Thyroid gland (tissue), 4 donors: ENCODE results near the gene STXBP3. TPM values are rescaled to one million over a fixed set of nuclear protein-coding genes. Genes with fewer than 3 reads are reported as not detected.

Experiments
- DNase-seq, 2 donors: peaks; one replicate each; pipeline ENCODE4 v3.0.0-alpha.2; 2019
- H3K27ac ChIP-seq, 3 donors: fragments of 200-600 bp; sonication (generic); 1 replicate in 2 of 3; 2 replicates in 1 of 3; pipeline ENCODE4 v1.5.1; 2016 to 2019; ENCODE audit warnings: mild to moderate bottlenecking in 1 of 3, moderate library complexity in 1 of 3
- H3K27me3 ChIP-seq: fragments of 200-600 bp; sonication (generic); one replicate; pipeline ENCODE4 v1.5.1; 2019
- H3K36me3 ChIP-seq, 2 donors: fragments of 200-600 bp; sonication (generic); one replicate each; pipeline ENCODE4 v1.5.1; 2016 to 2019
- H3K4me1 ChIP-seq, 2 donors: fragments of 200-600 bp; sonication (generic); one replicate each; pipeline ENCODE4 v1.5.1; 2017 to 2019
- H3K4me3 ChIP-seq, 3 donors: fragments of 200-600 bp; sonication (generic); replicated peaks in 1 of 3; 1 replicate in 2 of 3; 2 replicates in 1 of 3; pipeline ENCODE4 v1.5.1; 2016; ENCODE audit warnings: mild to moderate bottlenecking in 1 of 3
- H3K9me3 ChIP-seq: fragments of 200-600 bp; sonication (generic); one replicate; pipeline ENCODE4 v1.5.1; 2017
- POLR2A ChIP-seq, 2 donors: fragments of 450-650 bp; IDR thresholded peaks; one replicate each; pipeline ENCODE4 v1.6.1; 2017; ENCODE audit warnings: antibody characterized with exemption in 2 of 2, mild to moderate bottlenecking in 2 of 2, moderate library complexity in 1 of 2
- WGBS, 2 donors: methylation state at CpG; one replicate each; pipeline ENCODE4 v1.1.5; 2017; 5-methylcytosine and 5-hydroxymethylcytosine counted together
- intact Hi-C: fragments of 100-400 bp; cut with DNase I; formaldehyde crosslinking; loops from one replicate; pipeline ENCODE4 v1.15.1; 2023
- total RNA-seq, 4 donors: library from RNA; depleted of rRNA; stranded (reverse); fragments of >200 nt; gene quantifications; one replicate each; pipeline ENCODE4 v1.2.3, GENCODE V29; 2016
- TF ChIP-seq, protein P1 (sequence below), 6 experiments: fragments of 200-600 bp in 3 of 6; fragments of 450-650 bp in 3 of 6; sonication (generic) in 3 of 6; IDR thresholded peaks; one replicate each; pipeline ENCODE4 v1.5.1; 2016 to 2019; ENCODE audit warnings: antibody characterized with exemption in 6 of 6, mild to moderate bottlenecking in 2 of 6, inconsistent platforms in 1 of 6, moderate library complexity in 1 of 6

Gene STXBP3
- total RNA-seq, 4 donors from 2014 or later, result 82.6 to 223 (median 100) TPM

DNA sequence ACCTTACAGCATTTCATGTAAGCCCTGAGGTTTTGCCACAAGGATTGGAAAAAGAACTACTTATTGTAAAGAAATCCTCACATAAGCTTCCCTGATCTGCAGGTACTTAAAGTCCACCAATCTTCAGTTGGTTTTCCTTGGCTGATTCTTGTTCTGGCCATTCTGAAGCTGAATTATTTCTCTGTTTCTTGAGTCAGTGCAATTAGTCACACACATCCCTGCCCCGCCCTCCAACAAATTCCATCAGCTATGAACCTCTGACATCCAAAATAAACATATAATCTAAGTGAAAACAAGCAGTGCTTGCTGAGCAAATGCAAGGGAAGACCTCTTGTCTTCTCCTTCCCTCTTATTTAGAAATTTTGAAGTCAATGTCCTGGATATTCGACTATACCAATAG is 42.0 kb upstream of the STXBP3 start:
- 62 to 63% methylated on average over 2 of the region's 2 CpGs for WGBS, 2 donors
- intact Hi-C loops, result no loop called here
- H3K27ac ChIP-seq, result no peak overlapping the region
- DNase-seq, result peak in 1 of 2 donors; percentile 4
- H3K36me3 ChIP-seq, result peaks cover 14 to 15% of the 10 kb centered on the region in 2 donors
- no peaks in the 10 kb centered on the region for H3K27me3 ChIP-seq
- no peaks in the 10 kb centered on the region for H3K9me3 ChIP-seq
- H3K4me3 ChIP-seq, result no peak overlapping the region
- H3K4me1 ChIP-seq, result no peaks in the 10 kb centered on the region
- TF ChIP-seq POLR2A (IDR thresholded peaks at IDR 0.05), result no peak
- TF ChIP-seq, protein P1, sequence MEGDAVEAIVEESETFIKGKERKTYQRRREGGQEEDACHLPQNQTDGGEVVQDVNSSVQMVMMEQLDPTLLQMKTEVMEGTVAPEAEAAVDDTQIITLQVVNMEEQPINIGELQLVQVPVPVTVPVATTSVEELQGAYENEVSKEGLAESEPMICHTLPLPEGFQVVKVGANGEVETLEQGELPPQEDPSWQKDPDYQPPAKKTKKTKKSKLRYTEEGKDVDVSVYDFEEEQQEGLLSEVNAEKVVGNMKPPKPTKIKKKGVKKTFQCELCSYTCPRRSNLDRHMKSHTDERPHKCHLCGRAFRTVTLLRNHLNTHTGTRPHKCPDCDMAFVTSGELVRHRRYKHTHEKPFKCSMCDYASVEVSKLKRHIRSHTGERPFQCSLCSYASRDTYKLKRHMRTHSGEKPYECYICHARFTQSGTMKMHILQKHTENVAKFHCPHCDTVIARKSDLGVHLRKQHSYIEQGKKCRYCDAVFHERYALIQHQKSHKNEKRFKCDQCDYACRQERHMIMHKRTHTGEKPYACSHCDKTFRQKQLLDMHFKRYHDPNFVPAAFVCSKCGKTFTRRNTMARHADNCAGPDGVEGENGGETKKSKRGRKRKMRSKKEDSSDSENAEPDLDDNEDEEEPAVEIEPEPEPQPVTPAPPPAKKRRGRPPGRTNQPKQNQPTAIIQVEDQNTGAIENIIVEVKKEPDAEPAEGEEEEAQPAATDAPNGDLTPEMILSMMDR (IDR thresholded peaks at IDR 0.05), result no peak

DNA sequence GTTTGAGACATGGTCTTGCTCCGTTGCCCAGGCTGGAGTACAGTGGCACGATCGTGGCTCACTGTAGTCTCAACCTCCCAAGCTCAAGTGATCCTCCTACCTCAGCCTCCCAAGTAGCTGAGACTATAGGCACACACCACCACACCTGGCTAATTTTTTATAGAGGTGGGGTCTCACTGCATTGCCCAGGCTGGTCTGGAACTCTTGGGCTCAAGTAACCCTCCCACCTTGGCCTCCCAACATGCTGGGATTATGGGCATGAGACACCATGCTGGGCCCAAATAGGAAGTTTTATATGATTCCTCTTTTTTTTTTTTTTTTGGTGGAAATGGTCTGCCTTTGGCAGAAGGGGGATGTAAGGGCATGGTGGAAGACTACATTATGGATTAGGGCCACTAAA is 39.8 kb upstream of the STXBP3 start:
- WGBS, 2 donors, result 72 to 79% methylated on average over 3 of the region's 3 CpGs
- no peak overlapping the region for H3K4me3 ChIP-seq
- no peak for TF ChIP-seq POLR2A (IDR thresholded peaks at IDR 0.05)
- TF ChIP-seq, protein P1 (IDR thresholded peaks at IDR 0.05), result no peak
- DNase-seq, result no peak
- no peaks in the 10 kb centered on the region for H3K27me3 ChIP-seq
- H3K9me3 ChIP-seq, result no peaks in the 10 kb centered on the region
- no peak overlapping the region for H3K27ac ChIP-seq
- H3K36me3 ChIP-seq, result peaks cover 0 to 3% of the 10 kb centered on the region in 2 donors
- intact Hi-C loops, result no loop called here
- no peaks in the 10 kb centered on the region for H3K4me1 ChIP-seq

DNA sequence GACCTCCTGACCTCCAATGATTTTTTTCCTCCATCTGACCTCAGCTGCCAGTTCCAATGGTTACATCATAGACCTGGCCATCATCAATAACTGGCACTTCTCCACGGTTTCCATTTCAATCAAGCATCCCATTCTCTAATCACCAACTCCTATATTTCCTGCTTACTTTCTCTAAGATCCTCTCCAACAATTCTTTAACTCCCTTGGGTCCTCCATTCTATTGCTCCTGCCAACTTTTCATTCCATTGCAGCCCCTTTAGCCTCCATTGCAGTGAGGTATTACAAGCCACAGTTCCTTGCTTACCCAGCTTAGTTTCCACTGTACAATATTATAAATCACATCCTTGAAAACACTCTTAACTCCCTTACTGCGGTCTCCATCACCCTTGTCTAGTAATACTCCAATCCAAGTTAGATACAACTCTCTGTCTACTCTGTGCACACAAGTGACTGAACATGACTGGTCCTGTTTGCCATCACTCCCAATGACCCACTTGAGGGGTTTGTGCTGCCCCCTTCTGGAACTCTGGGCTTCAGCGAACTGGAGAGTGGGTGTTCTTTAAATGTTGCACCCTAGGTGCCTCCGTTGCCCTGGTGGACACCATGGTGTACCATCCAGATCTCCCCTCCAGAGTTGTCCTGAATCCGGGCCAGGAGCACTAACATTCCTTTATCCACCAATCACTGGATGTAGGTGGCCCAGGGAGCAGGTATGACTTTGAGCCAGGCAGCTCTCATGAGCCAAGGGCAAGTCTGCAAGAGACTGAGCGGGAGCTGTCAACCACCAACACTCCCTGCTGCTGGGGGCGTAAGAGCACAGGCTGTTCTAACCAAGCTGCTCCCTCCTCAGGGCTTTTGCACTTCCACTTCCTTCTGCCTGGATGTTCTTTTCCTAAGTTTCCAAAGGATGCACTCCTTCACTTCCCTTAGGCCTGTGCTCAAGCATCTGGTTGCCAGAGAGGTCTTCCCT is 37.5 kb upstream of the STXBP3 start:
- DNase-seq, result peak in 1 of 2 donors; percentile 13
- 63 to 66% methylated on average over 7 of the region's 7 CpGs for WGBS, 2 donors
- intact Hi-C loops, result no loop called here

DNA sequence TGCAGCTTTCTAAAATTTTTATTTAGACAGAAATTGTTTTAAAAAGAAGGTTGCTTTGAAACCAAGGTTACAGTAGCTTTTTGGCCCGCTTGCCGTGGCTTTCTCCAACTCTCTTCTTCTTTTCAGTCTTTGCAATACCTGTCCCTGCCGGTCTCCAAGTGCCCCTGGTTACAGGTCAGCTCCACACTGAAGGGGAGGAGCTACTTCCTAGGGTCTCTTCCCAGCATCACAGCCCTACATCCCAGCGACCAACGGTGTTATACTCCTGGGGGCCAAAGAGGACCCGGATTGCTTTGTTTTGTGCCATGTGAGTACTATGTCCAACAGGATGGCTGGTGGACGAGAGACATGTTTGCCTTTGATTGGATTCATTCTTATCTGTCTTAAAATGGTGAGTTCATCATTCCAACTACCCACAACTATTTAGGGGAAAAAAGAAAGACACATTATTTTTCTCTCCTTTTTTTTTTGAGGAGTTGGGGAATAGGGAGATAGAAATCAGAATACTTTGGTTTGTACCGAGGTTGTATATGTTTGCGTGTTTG is 33.8 kb upstream of the STXBP3 start, which contains the start of gene FNDC7:
TSS of gene FNDC7 (plus strand) at position 303 of the 545 bp plus-strand sequence. CDS start at position 329, 26 bp downstream.
- 45 to 50% methylated on average over 9 of the region's 9 CpGs for WGBS, 2 donors
- H3K36me3 ChIP-seq, result no peaks in the 10 kb centered on the region
- H3K4me3 ChIP-seq, result no peak within 1 kb of the TSS
- intact Hi-C loops, result no loop called here
- TF ChIP-seq, protein P1 (IDR thresholded peaks at IDR 0.05), result no peak
- TF ChIP-seq POLR2A (IDR thresholded peaks at IDR 0.05), result no peak
- no peaks in the 10 kb centered on the region for H3K9me3 ChIP-seq
- no peaks in the 10 kb centered on the region for H3K27me3 ChIP-seq
- no peak within 1 kb of the TSS for H3K27ac ChIP-seq
- no peaks in the 10 kb centered on the region for H3K4me1 ChIP-seq
- no peak for DNase-seq

More for the DNA sequence above, 37.5 kb upstream of the STXBP3 start:
- H3K27ac ChIP-seq, result no peak overlapping the region
- no peaks in the 10 kb centered on the region for H3K4me1 ChIP-seq
- no peaks in the 10 kb centered on the region for H3K9me3 ChIP-seq
- H3K4me3 ChIP-seq, result no peak overlapping the region
- H3K36me3 ChIP-seq, result no peaks in the 10 kb centered on the region
- TF ChIP-seq POLR2A (IDR thresholded peaks at IDR 0.05), result no peak
- TF ChIP-seq, protein P1 (IDR thresholded peaks at IDR 0.05), result no peak
- H3K27me3 ChIP-seq, result no peaks in the 10 kb centered on the region

DNA sequence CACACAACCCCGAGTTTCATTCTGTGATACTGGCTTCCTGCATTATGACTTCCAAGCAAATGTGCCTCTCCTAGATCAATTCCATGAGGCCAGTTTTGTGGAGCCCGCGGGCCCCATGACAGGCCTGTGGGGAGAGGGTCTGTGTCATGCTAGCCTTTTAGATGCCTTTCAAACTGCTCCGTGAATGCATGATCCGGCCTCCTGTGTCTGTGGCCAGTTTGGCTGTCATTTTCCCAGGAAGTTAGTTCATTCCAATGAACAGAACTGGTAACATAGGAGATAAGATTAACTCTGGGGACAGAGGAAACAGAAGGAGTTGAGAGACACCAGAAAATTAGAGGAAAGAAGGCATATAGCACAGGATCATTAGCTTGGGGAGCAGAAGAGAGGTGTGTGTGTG is 30.5 kb upstream of the STXBP3 start:
- H3K27ac ChIP-seq, result no peak overlapping the region
- 82 to 84% methylated on average over 5 of the region's 5 CpGs for WGBS, 2 donors
- no peak for TF ChIP-seq POLR2A (IDR thresholded peaks at IDR 0.05)
- TF ChIP-seq, protein P1 (IDR thresholded peaks at IDR 0.05), result no peak
- H3K36me3 ChIP-seq, result no peaks in the 10 kb centered on the region
- no peak overlapping the region for H3K4me3 ChIP-seq
- H3K9me3 ChIP-seq, result no peaks in the 10 kb centered on the region
- H3K4me1 ChIP-seq, result no peaks in the 10 kb centered on the region
- intact Hi-C loops, result no loop called here
- no peaks in the 10 kb centered on the region for H3K27me3 ChIP-seq
- DNase-seq, result no peak
